Adrenal gland (tissue), 5 donors: Measurements from ENCODE around the gene ENTPD8.

Source experiments
- POLR2A ChIP-seq, 2 donors: fragments of 450-650 bp; IDR thresholded peaks; one replicate each; pipeline ENCODE4 v1.6.1; 2017; ENCODE audit warnings: antibody characterized with exemption in 2 of 2, mild to moderate bottlenecking in 2 of 2, moderate library complexity in 1 of 2
- TF ChIP-seq, protein P1 (sequence below), 6 experiments: fragments of 450-650 bp in 4 of 6; fragments of 200-600 bp in 2 of 6; sonication (generic) in 1 of 6; IDR thresholded peaks; 1 replicate in 5 of 6; 2 replicates in 1 of 6; pipeline versions ENCODE4 v1.5.1 to v1.8.0; 2016 to 2021; ENCODE audit warnings: antibody characterized with exemption in 6 of 6, mild to moderate bottlenecking in 2 of 6, moderate library complexity in 1 of 6
- donor health status: DM: no; HTN: no; CAD: no.

DNA sequence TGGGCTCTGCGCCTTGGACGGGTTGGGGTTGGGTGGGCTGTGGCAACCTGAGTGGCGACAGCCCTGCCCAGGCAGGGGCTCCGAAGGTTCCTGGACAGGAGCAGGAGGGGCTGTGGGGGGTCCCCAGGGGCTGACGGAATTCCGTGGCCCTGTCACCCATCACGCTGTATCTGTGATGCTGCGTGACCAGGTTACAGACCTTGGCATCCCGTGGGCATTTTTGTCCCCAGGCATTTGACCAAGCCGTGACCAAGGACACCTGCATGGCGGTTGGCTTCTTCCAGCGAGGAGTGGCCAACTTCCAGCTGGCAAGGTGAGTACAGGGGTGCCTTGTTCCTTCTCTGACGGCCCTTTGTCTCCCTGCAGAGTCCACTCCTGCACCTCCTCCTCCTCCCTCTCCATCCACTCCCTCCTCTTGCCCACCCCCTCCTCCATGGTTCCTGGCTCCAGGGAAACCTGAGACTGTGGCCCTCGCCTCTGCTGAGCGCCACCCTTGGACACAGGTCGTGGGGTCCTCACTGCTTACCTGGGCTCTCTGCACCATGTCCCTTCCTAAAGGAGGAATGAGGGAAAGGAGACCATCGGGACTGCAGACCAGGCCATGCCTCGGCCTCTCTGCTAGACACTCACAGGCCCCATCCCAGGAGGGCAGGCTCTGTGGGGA is 15.0 kb downstream of the ENTPD8 start:
- TF ChIP-seq, protein P1, sequence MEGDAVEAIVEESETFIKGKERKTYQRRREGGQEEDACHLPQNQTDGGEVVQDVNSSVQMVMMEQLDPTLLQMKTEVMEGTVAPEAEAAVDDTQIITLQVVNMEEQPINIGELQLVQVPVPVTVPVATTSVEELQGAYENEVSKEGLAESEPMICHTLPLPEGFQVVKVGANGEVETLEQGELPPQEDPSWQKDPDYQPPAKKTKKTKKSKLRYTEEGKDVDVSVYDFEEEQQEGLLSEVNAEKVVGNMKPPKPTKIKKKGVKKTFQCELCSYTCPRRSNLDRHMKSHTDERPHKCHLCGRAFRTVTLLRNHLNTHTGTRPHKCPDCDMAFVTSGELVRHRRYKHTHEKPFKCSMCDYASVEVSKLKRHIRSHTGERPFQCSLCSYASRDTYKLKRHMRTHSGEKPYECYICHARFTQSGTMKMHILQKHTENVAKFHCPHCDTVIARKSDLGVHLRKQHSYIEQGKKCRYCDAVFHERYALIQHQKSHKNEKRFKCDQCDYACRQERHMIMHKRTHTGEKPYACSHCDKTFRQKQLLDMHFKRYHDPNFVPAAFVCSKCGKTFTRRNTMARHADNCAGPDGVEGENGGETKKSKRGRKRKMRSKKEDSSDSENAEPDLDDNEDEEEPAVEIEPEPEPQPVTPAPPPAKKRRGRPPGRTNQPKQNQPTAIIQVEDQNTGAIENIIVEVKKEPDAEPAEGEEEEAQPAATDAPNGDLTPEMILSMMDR (IDR thresholded peaks at IDR 0.05) = no peak
- no peak for TF ChIP-seq POLR2A (IDR thresholded peaks at IDR 0.05)
